ENCODE data around the gene DIPK1B. TPM values are rescaled to one million over a fixed set of nuclear protein-coding genes. Genes with fewer than 3 reads are reported as not detected.

Gene DIPK1B
- total and polyA plus RNA-seq, 10 of the 15 experiments (the other 5 are each of a cell fraction or from before 2014, with no cell fraction given), result 0.08 to 0.28 (median 0.13) TPM; not detected in 3

GRCh38 chr9:136769710-136770191 lies 57.4 kb downstream of the DIPK1B start:
- Histone ChIP-seq H3K27ac (ENCODE audit: control insufficient read depth, insufficient read depth) (no peak overlapping the region), H3K9me3 (replicated peaks; ENCODE audit: control insufficient read depth, insufficient read depth, low read length) (peaks cover 6% of the 10 kb centered on the region; the same call in 2 of the 3 replicates), H3K36me3 (ENCODE audit: control insufficient read depth in 2 of 2, insufficient read depth in 2 of 2, low read length in 1 of 2) (no peaks in the 10 kb centered on the region), H3K79me2 (ENCODE audit: control insufficient read depth, insufficient read depth, low read length) (no peaks in the 10 kb centered on the region), H3K4me2 (ENCODE audit: control insufficient read depth, insufficient read depth) (no peak overlapping the region), H3K9ac (ENCODE audit: control insufficient read depth, insufficient read depth, low read length) (no peak overlapping the region), H4K20me1 (ENCODE audit: control insufficient read depth, insufficient read depth) (no peaks in the 10 kb centered on the region), H3K4me1 (ENCODE audit: control insufficient read depth, insufficient read depth, low read length) (peaks cover 26% of the 10 kb centered on the region), H3K27me3 (replicated peaks in 1 of 2; ENCODE audit: control insufficient read depth in 2 of 2, insufficient read depth in 2 of 2, low read length in 1 of 2) (no peaks in the 10 kb centered on the region; a peak in 1 of 4 replicates), H2AFZ (ENCODE audit: control insufficient read depth, low read depth, low read length) (no peak overlapping the region), H3K4me3 (no peak overlapping the region)
- ChIA-PET SMC1A (ENCODE audit: uncharacterized antibody, unreplicated experiment) (interaction anchor here (1.4 kb wide), 1 partner anchor 72 kb away, joined by 3 read pairs; the partner anchor contains the start of gene AJM1), CTCF (interaction anchor here (0.7 to 9.3 kb wide), 3 partner anchors 14 to 291 kb away, joined by 3 to 163 read pairs (median 4); no protein-coding TSS in a partner anchor), RAD21 (ENCODE audit: unreplicated experiment) (interaction anchor here (1.6 kb wide), 1 partner anchor 9 kb away, joined by 5 read pairs; no protein-coding TSS in a partner anchor), POLR2A (no interaction called here)
- ATAC-seq, result peak; percentile 41; the same call in 2 of the 3 replicates
- TF ChIP-seq SMC3 (IDR thresholded peaks at IDR 0.05; ENCODE audit: borderline replicate concordance, low read length), result peak; percentile 5; the same call in 1 of the 2 replicates
- peak; percentile 41 for TF ChIP-seq RAD21 (IDR thresholded peaks at IDR 0.05; ENCODE audit: insufficient read depth, low read depth, low read length)
- peak; percentile 40 to 74 (median 55); a peak in 5 of 6 replicates for TF ChIP-seq CTCF (IDR thresholded peaks at IDR 0.05 in 2 of 3, conservative IDR thresholded peaks at IDR 0.05 in 1 of 3; ENCODE audit: control insufficient read depth in 2 of 3, extremely low read depth in 1 of 3, insufficient read depth in 1 of 3, low read depth in 3 of 3, low read length in 3 of 3)
- TF ChIP-seq IRF5 (IDR thresholded peaks at IDR 0.05; ENCODE audit: borderline replicate concordance), result no peak
- intact Hi-C loops (cut with micrococcal nuclease; ENCODE audit: unreplicated experiment), result no loop called here
- FAIRE-seq, result no peak
- no peak for DNase-seq (ENCODE audit: low read depth, low spot score)
- WGBS (ENCODE audit: insufficient coverage, insufficient replicate concordance, low lambda C conversion rate, missing lambda C conversion rate), result 14% methylated on average over 13 of the region's 16 CpGs
- in situ Hi-C loops (cut with MboI), result no loop called here
- BruUV-seq (replicated peaks), result no TSS peak

Data from GM12878 (cell line).